Breast epithelium (tissue), 4 donors: ENCODE results near the gene ZSWIM8. TPM values are rescaled to one million over a fixed set of nuclear protein-coding genes. Genes with fewer than 3 reads are reported as not detected.

Experiments used
- DNase-seq, 2 donors: peaks; one replicate each; pipeline ENCODE4 v3.0.0-alpha.2; 2019; ENCODE audit warnings: low spot score in 2 of 2
- H3K27ac ChIP-seq, 2 donors: fragments of 200-600 bp; sonication (generic) in 1 of 2; one replicate each; pipeline ENCODE4 v1.5.1; 2016 to 2019; ENCODE audit warnings: mild to moderate bottlenecking in 1 of 2
- H3K27me3 ChIP-seq, 2 donors: fragments of 200-600 bp; sonication (generic) in 1 of 2; one replicate each; pipeline versions ENCODE4 v1.5.1 to v1.6.0; 2017 to 2019; ENCODE audit warnings: control low read depth in 1 of 2, mild to moderate bottlenecking in 1 of 2
- H3K36me3 ChIP-seq: fragments of 200-600 bp; one replicate; pipeline ENCODE4 v1.5.1; 2019
- H3K4me1 ChIP-seq, 2 donors: fragments of 200-600 bp; sonication (generic); one replicate each; pipeline ENCODE4 v1.5.1; 2016 to 2019; ENCODE audit warnings: control low read depth in 1 of 2
- H3K4me3 ChIP-seq, 3 donors: fragments of 200-600 bp; sonication (generic); 1 replicate in 2 of 3; 2 replicates in 1 of 3; pipeline ENCODE4 v1.5.1; 2016 to 2019; ENCODE audit warnings: mild to moderate bottlenecking in 3 of 3, moderate library complexity in 2 of 3
- H3K9me3 ChIP-seq, 2 donors: fragments of 200-600 bp; sonication (generic) in 1 of 2; one replicate each; pipeline ENCODE4 v1.5.1; 2016 to 2019; ENCODE audit warnings: control low read depth in 1 of 2
- POLR2A ChIP-seq: fragments of 450-650 bp; IDR thresholded peaks from one replicate; pipeline ENCODE4 v1.6.1; 2016; ENCODE audit warnings: antibody characterized with exemption, mild to moderate bottlenecking, moderate library complexity
- POLR2AphosphoS5 ChIP-seq, 3 donors: sonication (generic); formaldehyde crosslinking; IDR thresholded peaks; one replicate each; pipeline ENCODE4 v1.6.1; 2017; ENCODE audit warnings: antibody characterized with exemption in 3 of 3
- intact Hi-C: fragments of 100-400 bp; cut with DNase I; formaldehyde crosslinking; loops from one replicate; pipeline ENCODE4 v1.15.1; 2023; ENCODE audit warnings: low total_unique reads
- total RNA-seq, 3 donors: library from RNA; depleted of rRNA; stranded (reverse); fragments of >200 nt; gene quantifications; one replicate each; pipeline ENCODE4 v1.1.0, GENCODE V29; 2016
- TF ChIP-seq, protein P1 (sequence below), 3 donors: fragments of 450-650 bp; IDR thresholded peaks; one replicate each; pipeline ENCODE4 v1.5.1; 2016 to 2017; ENCODE audit warnings: antibody characterized with exemption in 3 of 3, mild to moderate bottlenecking in 3 of 3, moderate library complexity in 3 of 3

The ZSWIM8 gene
- total RNA-seq, 3 donors from 2014 or later = 79.2 to 87.8 (median 84.2) TPM

DNA sequence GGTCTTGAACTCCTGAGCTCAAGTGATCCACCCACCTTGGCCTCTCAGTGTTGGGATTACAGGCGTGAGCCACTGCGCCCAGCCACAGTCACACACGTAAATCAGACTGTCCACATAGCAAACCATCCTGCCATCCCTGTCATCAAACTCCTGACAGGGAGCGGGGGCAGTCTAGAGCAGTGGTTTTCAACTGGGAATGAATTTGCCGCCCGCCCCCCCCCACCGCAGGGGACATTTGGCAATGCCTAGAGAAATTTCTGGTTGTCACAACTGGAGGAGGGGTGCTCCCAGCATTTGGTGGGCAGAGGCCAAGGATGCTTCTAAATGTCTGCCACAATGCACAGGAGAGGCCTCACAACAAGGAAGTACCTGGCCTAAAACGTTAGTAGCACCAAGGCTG lies 64.8 kb downstream of the ZSWIM8 start:
- Histone ChIP-seq H3K27ac (peak overlapping the region; percentile 46 to 80), H3K36me3 (no peaks in the 10 kb centered on the region), H3K4me1 (peaks cover 0 to 4% of the 10 kb centered on the region in 2 donors), H3K9me3 (no peaks in the 10 kb centered on the region), H3K27me3 (no peaks in the 10 kb centered on the region), H3K4me3 (no peak overlapping the region)
- no peak for DNase-seq
- TF ChIP-seq POLR2AphosphoS5 (IDR thresholded peaks at IDR 0.05) (no peak), POLR2A (no peak)
- TF ChIP-seq, protein P1, sequence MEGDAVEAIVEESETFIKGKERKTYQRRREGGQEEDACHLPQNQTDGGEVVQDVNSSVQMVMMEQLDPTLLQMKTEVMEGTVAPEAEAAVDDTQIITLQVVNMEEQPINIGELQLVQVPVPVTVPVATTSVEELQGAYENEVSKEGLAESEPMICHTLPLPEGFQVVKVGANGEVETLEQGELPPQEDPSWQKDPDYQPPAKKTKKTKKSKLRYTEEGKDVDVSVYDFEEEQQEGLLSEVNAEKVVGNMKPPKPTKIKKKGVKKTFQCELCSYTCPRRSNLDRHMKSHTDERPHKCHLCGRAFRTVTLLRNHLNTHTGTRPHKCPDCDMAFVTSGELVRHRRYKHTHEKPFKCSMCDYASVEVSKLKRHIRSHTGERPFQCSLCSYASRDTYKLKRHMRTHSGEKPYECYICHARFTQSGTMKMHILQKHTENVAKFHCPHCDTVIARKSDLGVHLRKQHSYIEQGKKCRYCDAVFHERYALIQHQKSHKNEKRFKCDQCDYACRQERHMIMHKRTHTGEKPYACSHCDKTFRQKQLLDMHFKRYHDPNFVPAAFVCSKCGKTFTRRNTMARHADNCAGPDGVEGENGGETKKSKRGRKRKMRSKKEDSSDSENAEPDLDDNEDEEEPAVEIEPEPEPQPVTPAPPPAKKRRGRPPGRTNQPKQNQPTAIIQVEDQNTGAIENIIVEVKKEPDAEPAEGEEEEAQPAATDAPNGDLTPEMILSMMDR (IDR thresholded peaks at IDR 0.05) = no peak
- intact Hi-C loops = no loop called here

DNA sequence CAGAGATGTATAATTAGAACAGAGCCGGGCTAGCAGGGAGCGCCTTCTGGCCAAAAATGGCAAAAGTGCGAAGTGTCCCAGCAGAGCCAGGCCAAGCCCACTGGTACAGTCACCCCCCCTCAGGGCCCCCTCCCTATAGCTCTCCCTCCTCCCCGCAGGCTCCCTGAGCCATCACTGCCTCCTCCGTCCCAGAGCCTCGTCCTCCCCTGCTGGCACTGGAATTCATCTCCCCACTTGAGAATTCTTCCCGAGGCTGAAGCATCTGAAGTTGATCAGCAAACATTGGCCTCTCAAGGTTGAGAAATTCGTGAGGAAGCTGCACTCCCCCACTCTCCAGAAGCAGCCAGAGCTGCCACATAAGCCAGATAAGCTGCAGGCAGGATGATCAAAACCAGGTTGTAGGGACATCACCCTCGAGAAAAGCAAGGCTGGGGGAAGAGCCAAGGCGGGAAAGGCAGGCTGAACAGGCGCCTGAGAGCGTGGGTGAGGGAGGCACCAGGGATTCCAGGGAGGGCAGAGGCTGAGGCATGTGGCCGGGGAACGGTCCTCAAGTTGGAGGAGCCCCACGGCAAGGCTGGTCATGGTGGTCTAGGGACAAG lies 65.6 kb downstream of the ZSWIM8 start:
- H3K36me3 ChIP-seq = no peaks in the 10 kb centered on the region
- H3K27ac ChIP-seq = peak overlapping the region; percentile 46 to 80
- H3K9me3 ChIP-seq = no peaks in the 10 kb centered on the region
- peak in 1 of 2 donors; percentile 28 for DNase-seq
- H3K4me3 ChIP-seq = no peak overlapping the region
- TF ChIP-seq POLR2AphosphoS5 (IDR thresholded peaks at IDR 0.05) = peak in 1 of 3 donors; percentile 54
- no peak for TF ChIP-seq POLR2A
- no peaks in the 10 kb centered on the region for H3K27me3 ChIP-seq
- intact Hi-C loops = no loop called here
- H3K4me1 ChIP-seq = peaks cover 0 to 4% of the 10 kb centered on the region in 2 donors

Other genes with a start within 250 kb of the ZSWIM8 start
- gene USP54, start 194.3 kb upstream of the ZSWIM8 start, total RNA-seq = 100 to 1,000 TPM in 1 of 3 donors, 10 to 100 TPM in 2; 18.2 to 106 (median 57.0) TPM
- gene MYOZ1, start 144.1 kb upstream of the ZSWIM8 start, total RNA-seq = 1 to 10 TPM in 1 of 3 donors, under 1 TPM in 2; 0.80 to 1.2 (median 0.98) TPM
- gene SYNPO2L, start 129.6 kb upstream of the ZSWIM8 start, total RNA-seq = under 1 TPM in 1 of 3 donors, not detected in 2; 0.15 TPM
- gene AGAP5, start 87.5 kb upstream of the ZSWIM8 start, total RNA-seq = 10 to 100 TPM in 1 of 3 donors, 1 to 10 TPM in 2; 5.4 to 11.7 (median 7.9) TPM
- gene SEC24C, start 41.2 kb upstream of the ZSWIM8 start, total RNA-seq = 10 to 100 TPM; 33.9 to 57.7 (median 50.1) TPM
- 10 to 100 TPM; 25.1 to 37.0 (median 29.9) TPM for gene CHCHD1, start 3.6 kb upstream of the ZSWIM8 start, total RNA-seq
- 10 to 100 TPM; 30.7 to 37.7 (median 33.8) TPM for gene NDST2, start 26.0 kb downstream of the ZSWIM8 start, total RNA-seq
- 10 to 100 TPM; 22.6 to 28.0 (median 27.2) TPM for gene CAMK2G, start 88.9 kb downstream of the ZSWIM8 start, total RNA-seq
- 10 to 100 TPM in 1 of 3 donors, 1 to 10 TPM in 2; 4.2 to 11.0 (median 5.2) TPM for gene PLAU, start 125.5 kb downstream of the ZSWIM8 start, total RNA-seq
- gene VCL, start 212.5 kb downstream of the ZSWIM8 start, total RNA-seq = 10 to 100 TPM; 73.1 to 95.0 (median 77.6) TPM